NCI-H460 (cell line): Measurements from ENCODE around the gene BLOC1S6. TPM values are rescaled to one million over a fixed set of nuclear protein-coding genes. Genes with fewer than 3 reads are reported as not detected.

Experiments
- DNase-seq: peaks from one replicate; pipeline ENCODE4 v3.0.0-alpha.2; 2016; ENCODE audit warnings: low read depth; ENCODE audit errors: extremely low read depth
- total RNA-seq: library from RNA; depleted of rRNA; stranded (reverse); fragments of >200 nt; shearing (Covaris generic); gene quantifications from 2 replicates; pipeline ENCODE4 v1.2.3, GENCODE V29; 2014

Gene BLOC1S6
- total RNA-seq, 1 experiment from 2014 or later, result 57.4 TPM

DNA sequence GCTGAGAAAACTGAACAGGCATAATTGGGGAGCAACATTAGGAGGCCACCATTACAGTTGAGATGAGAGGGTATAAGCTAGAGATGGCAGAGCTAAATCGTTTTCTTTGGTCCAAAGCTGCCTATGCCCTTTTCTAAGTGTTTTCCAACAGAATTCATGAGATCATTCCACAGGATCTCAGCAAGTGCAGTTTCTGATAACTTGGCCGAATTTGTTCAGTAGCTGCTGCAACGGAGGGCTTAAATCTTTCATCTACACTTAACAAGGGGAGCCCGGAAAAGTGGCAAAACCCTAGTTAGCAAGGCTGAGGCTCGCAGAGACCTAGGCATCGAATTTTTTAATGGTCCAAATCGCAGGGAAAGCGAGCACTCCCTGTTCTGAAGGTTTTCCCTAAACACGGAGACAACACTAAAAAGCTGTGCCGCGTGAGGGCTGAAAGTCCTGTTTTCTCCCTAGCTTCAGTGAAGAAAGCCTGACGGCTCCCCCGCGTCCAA lies 531 bp upstream of the BLOC1S6 start:
- DNase-seq, result no peak

GRCh38 chr15:45587863-45588170 lies 638 bp downstream of the BLOC1S6 start:
- no peak for DNase-seq

DNA sequence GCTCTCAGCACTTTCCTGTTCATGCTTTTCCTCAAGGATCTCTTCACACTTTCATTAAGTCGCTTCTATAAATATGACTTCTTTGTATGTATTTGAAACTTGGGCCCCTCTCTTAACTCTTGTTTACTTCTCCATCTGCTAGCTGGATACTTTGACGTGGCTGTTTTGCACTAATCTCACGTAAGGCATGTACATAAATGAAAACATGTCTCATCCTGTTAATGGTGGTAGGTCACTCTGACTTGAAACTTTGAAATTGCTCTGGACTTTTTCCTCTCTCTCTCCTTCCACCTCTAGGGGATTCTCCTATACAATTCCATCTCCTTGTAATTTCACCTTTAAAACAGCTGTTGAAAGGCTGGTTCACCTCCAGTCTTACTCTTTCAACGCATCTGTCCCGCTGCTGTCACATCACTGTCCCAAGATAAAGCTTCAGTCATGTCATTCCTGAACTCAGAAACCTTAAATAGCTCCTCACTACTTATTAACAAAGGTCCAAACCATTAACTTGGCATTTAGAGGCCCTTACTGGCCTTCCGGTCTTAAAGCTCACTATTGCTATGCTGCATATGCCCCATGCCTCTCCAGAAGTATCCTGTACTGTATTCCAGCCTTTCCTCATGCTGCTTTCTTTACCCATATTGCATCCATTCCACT lies 1.2 kb downstream of the BLOC1S6 start:
- no peak for DNase-seq

DNA sequence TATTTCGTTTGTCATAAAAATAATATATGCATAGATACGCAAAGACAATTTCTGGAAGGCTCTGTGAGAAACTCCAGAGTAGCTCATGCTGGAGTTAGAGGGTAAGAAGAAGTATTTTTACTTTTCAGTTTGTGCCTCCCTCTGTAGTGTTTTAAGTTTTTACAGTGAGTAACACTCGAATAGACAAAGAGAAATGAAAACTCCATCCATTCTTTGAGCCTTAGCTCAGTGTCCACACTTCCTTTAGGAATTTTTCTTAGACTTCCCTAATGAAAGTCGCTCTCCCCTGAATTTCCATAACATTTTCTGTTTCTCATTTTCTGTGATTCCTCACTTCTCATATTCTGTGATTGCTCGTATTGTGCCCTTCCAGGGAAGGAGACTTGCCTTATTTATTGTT lies 2.1 kb downstream of the BLOC1S6 start:
- DNase-seq, result no peak

- DNase-seq, result no peak
Observed at GRCh38 chr15:45594319-45594718, 7.1 kb downstream of the BLOC1S6 start.

- no peak for DNase-seq
Observed at GRCh38 chr15:45594835-45595530, 7.8 kb downstream of the BLOC1S6 start.

GRCh38 chr15:45603881-45604280 lies 16.7 kb downstream of the BLOC1S6 start:
- DNase-seq, result no peak

DNA sequence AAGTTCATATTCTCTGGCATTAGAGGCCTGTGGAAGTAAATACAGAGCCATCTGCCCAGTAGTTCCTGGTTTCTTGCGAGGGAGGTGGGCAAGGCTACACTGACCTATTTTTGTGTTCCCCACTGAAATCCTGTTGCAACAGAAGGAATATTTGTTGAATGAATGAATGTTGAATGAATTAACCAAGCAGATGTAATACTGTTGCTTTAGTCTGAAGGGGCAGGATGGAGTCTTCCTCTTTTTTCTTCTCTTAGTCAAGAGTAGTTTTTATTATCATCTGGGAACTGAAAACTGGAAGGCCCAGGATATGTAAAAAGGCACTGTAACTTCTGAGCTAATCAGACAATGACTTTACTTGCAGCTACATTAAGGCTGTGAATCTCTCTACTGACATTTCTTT lies 17.1 kb downstream of the BLOC1S6 start:
- no peak for DNase-seq

- DNase-seq, result no peak
Observed at GRCh38 chr15:45606413-45606812, 19.2 kb downstream of the BLOC1S6 start.

GRCh38 chr15:45606841-45607240 lies 19.7 kb downstream of the BLOC1S6 start:
- DNase-seq, result no peak

- DNase-seq, result no peak
Observed at GRCh38 chr15:45611305-45611704, 24.1 kb downstream of the BLOC1S6 start.

DNA sequence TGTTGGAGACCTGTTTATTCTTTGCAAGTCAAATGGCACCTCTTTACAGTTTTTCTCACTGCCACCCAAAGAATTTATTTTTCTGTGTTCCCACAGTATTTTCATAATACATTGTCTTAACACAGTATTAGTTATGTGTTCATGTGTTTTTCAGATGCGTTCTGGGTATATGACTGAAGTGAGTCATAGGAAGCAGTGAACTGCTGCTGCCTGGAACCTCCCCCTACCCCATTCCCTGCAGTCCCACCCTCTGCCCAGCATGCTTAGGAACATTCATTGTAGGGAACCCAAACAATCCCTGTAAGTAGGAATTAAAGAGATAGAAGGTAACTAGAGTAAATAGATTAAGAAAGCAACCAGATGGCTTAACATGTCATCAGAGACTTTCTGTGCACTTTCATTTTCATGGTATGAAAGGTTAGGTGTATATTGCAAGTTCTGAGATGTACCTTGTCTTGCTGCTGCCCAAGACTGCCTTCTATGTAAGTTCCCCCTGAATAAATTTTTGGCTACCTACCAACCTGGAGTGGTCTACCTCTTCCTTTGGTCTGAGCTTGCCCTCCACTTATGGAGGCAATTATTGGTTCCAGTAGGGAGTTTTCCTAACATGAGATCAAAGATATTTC lies 25.7 kb downstream of the BLOC1S6 start:
- no peak for DNase-seq

DNA sequence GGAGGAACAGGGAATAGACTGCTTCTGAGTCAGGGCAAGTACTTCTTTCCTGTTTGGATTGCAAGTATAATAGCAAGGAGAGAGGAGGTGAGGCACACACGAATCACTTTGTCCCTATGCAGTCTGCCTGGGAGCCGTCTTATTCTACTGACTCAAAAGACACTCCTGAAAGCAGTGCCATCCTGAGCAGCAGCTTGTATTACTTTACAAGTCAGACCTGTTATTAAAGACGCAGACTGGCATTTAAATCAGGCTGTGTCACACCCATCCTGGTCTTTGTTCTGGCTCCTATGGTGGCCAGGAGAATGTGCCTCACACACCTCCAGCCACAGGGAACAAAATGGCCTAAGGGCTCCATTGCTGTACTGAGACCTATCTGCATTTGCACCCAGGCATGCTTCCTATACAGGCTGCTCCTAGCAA lies 29.7 kb downstream of the BLOC1S6 start:
- DNase-seq, result no peak

DNA sequence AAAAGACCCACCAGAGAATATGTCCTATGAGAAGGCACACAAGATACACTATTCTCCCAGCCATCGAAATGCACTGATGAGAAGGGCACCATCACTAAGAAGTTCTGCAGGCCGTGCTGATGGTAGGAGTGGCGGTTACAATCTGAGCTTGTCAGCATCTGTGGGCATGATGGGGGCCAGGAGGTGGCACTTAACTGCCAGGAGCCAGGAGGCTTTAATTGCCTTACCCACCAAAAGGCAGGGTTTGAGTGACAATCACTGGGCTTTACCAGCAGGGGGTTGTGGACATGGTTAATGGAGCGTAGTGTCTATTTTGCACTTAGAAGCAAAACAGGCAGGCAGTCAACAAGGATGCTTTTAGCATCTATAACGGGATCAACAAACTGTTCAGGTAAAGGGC lies 31.6 kb downstream of the BLOC1S6 start:
- no peak for DNase-seq

- no peak for DNase-seq
Observed at GRCh38 chr15:45628136-45628535, 41.0 kb downstream of the BLOC1S6 start.

- no peak for DNase-seq
Observed at GRCh38 chr15:45630917-45631691, 43.9 kb downstream of the BLOC1S6 start.

DNA sequence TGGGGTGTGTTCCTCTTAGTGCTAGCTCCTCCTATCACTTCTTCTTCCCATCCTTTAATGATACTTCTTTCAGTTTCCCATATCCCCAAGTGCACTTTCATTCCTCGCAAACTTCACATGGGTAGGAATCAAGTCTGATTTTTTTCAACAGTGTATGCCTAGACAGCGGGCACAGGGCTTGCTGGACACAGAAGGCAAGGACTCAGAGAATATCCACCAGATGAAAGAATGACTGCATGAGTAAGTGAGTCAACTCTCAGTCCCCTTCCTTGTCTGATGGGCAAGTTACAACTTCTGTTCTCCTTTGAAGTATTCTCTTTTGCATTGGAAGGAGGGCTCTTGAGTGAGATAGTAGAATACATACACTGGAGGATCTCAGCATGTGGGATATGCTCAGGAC lies 44.6 kb downstream of the BLOC1S6 start:
- no peak for DNase-seq

GRCh38 chr15:45634432-45635190 lies 47.4 kb downstream of the BLOC1S6 start, which contains the start of gene SQOR:
TSS of gene SQOR (plus strand) at chr15:45635029. CDS start at chr15:45658924, 23,895 bp downstream.
- DNase-seq, result peak; percentile 58

- DNase-seq, result peak; percentile 30
Observed at GRCh38 chr15:45635191-45635638, 48.0 kb downstream of the BLOC1S6 start.

DNA sequence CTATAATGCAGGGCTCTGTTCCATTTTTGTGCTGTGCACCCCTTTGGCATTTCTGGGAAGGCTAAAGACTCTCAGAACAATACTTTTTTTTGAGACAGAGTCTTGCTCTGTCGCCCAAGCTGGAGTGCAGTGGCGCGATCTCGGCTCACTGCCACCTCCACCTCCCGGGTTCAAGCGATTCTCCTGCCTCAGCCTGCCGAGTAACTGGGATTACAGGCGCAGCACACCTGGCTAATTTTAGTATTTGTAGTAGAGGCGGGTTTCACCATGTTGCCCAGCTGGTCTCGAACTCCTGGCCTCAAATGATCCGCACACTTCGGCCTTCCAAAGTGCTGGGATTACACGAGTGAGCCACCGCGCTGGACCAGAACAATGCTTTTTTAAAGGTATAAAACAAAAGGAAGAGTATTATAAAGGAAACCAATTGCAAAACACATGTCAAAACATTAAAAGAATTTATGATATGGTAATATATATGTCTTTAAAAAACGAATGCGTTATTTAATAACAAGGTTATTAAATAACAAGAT lies 48.6 kb downstream of the BLOC1S6 start:
- no peak for DNase-seq
